H1 (cell line): ENCODE measurements around the gene ATP11A. TPM values are rescaled to one million over a fixed set of nuclear protein-coding genes. Genes with fewer than 3 reads are reported as not detected.

ENCODE experiments used
- HDAC2 ChIP-seq, 2 experiments: fragments of 300-600 bp in 1 of 2; sonication (generic) in 1 of 2; IDR thresholded peaks; 2 replicates each; pipeline ENCODE4 v1.6.1; 2011 to 2012; ENCODE audit warnings: low read depth in 2 of 2, low read length in 2 of 2, mild to moderate bottlenecking in 2 of 2, moderate library complexity in 2 of 2, borderline replicate concordance in 1 of 2, inconsistent platforms in 1 of 2
- SP4 ChIP-seq: IDR thresholded peaks from 2 replicates; pipeline ENCODE4 v1.6.1; 2012; ENCODE audit warnings: low read length, inconsistent platforms
- SRF ChIP-seq: IDR thresholded peaks from 2 replicates; pipeline ENCODE4 v1.6.1; 2011; ENCODE audit warnings: mild to moderate bottlenecking, low read depth, low read length, moderate library complexity
- polyA plus RNA-seq, 7 experiments: library from polyadenylated mRNA; depleted of rRNA in 3 of 7; stranded (reverse) in 5 of 7; unstranded in 2 of 7; fragments of >200 nt in 5 of 7; fragments of 200-250 nt in 2 of 7; gene quantifications; 1 replicate in 5 of 7; 2 replicates in 1 of 7; 4 replicates in 1 of 7; pipeline versions ENCODE4 v1.2.1 to v1.2.3, GENCODE V29; 2011 to 2013; ENCODE audit warnings: missing spikeins in 2 of 7, mixed read lengths in 2 of 7
- total RNA-seq: library from RNA; stranded (reverse); fragmentation: NEBNext Ultra II Directional; extraction: Animal tissue kit (Norgen Biotek cat#: 25700); gene quantifications from 2 replicates; pipeline ENCODE4 v1.2.1, GENCODE V29; 2021
- TF ChIP-seq, protein P1 (sequence below): IDR thresholded peaks from 2 replicates; pipeline ENCODE4 v1.6.1; 2011; ENCODE audit warnings: low read length, improper control_type of control experiment

The ATP11A gene
- total and polyA plus RNA-seq, 2 of the 8 experiments (the other 6 are each of a cell fraction or from before 2014, with no cell fraction given) = 28.8 to 72.9 TPM

DNA sequence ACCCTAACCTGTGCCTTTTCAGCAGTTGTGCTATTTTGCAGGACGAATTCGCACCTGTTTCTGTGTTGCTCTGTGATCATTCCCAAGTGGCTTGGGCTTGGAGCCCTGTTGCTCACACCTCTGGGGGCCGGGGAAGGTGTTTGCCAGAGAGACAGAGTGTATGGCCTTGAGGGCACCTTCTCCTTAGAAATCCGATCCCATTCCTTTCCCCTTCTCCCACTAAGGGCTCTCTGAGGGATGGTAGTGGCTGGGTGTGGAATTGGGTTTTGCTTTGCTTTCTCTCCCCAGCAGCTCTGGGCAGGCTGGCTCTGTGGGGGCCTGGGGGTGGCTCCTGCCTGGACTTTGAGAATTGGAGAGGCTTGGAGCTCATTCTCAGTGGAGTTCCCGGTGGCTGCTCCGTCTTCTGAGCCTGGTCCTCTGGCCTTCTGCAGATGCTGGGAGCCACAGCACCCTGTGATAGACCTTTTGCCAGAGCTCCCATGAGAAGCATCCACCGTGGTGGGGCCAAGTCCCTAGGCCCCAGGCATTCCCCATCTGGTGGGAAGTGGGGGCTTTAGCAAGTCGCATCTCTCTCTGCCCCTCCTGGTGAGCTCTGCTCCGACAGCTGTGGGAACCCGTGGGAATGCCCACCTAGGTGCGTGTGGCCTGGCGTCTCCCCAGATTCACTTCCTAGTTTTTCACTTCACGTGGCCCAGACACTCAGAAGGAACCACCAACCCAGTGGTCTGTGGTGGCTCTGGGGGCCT lies 26.1 kb downstream of the ATP11A start (continued):
- TF ChIP-seq HDAC2 (IDR thresholded peaks at IDR 0.05; ENCODE audit: borderline replicate concordance in 1 of 2, low read depth in 2 of 2, low read length in 2 of 2) (no peak), SP4 (no peak), SRF (no peak)
- TF ChIP-seq, protein P1, sequence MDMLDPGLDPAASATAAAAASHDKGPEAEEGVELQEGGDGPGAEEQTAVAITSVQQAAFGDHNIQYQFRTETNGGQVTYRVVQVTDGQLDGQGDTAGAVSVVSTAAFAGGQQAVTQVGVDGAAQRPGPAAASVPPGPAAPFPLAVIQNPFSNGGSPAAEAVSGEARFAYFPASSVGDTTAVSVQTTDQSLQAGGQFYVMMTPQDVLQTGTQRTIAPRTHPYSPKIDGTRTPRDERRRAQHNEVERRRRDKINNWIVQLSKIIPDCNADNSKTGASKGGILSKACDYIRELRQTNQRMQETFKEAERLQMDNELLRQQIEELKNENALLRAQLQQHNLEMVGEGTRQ = no peak
- TF ChIP-seq, all 59 proteins: peak for 0
